Activated T-cell treated with anti-CD3 and anti-CD28 coated beads for 4 hours (primary cell): ENCODE data around the gene SATB1.
A peak's percentile ranks its signal among the peaks of the same experiment; 100 is the strongest.

ENCODE experiments used
- DNase-seq: peaks from one replicate; pipeline ENCODE4 v3.0.0-alpha.2; 2020

SATB1 gene

GRCh38 chr3:18396428-18396827 is 28.7 kb downstream of the SATB1 start:
- DNase-seq, result no peak

DNA sequence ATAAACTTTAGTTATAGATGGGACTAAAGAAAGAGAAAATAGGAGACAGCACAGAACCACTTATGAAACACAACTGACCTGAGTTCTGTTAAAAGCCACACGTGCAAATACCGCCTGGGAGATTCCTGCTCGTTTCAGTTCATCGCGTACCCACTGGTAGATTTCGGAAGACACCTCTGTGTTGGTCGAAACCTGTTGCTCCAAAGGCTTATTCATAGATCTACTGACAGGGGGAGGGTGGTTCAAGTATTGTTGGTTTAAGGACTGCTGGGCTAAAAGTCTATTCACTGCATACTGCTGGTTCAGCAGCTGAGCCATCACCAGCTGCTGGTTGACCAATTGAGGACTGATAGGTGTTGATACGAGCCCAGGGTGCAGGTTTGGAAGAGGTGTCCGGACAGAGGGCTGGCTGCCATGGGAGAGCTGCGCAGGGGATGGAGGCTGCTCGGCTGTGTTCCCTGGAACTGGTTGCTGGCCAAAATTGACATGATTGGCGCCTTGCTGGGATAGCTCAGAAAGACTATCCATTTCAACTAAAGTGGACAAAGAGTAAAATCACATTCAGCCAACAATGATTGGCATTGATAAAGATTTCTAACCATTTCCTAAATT is 30.6 kb downstream of the SATB1 start:
- DNase-seq, result no peak

- DNase-seq, result no peak
Observed at GRCh38 chr3:18393906-18394305, 31.2 kb downstream of the SATB1 start.

DNA sequence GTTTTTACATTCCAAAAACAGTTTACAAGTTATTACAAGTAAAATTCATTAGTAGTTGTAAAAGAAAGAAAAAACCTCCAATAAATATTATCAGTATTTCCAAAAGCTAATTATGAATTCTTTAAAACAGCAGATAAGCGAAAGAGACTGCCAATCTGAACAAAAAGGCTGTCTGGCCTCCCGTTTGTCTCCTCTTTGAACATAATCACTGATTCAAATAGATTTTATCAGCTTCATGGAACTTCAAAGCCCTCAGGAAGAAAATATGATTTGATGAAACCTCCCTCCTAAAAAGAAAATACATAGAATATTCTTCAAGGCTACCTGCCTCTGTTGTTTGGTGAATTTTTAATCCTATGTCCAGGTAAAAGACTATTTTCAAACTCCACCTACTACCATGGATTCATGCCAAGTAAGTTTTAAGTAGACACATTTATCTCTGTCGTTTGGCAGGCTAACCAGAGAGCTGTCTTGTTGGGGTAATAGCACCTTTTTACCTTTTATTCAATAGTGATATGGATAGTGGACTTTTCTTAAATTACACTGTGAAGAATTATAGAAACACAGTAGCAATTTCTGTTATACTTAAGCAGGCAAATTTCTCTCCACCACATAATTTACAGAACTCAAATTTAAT is 35.0 kb downstream of the SATB1 start:
- DNase-seq, result no peak

- DNase-seq, result peak; percentile 25
Observed at GRCh38 chr3:18389108-18389733, 35.9 kb downstream of the SATB1 start.

- no peak for DNase-seq
Observed at GRCh38 chr3:18386274-18386890, 38.8 kb downstream of the SATB1 start.

DNA sequence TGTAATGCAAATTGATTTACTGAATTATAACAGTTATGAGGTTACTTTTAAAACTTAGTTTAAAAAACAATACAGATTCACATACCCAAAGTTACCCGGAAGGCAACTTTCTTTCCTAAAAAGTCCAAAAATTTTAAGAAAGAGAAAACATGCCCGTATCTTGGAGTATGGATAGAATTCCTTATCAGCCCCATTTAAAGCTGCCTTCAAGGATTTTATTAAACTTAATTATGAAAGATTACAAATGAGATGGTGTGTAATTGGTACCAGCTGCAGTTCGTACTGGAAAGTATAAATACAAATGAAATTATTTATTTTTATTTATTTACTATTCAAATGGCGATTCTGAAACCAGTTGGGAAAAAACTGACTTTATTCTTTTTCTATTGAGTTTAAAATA is 39.4 kb downstream of the SATB1 start:
- DNase-seq, result no peak

GRCh38 chr3:18382760-18383369 is 42.3 kb downstream of the SATB1 start:
- no peak for DNase-seq

DNA sequence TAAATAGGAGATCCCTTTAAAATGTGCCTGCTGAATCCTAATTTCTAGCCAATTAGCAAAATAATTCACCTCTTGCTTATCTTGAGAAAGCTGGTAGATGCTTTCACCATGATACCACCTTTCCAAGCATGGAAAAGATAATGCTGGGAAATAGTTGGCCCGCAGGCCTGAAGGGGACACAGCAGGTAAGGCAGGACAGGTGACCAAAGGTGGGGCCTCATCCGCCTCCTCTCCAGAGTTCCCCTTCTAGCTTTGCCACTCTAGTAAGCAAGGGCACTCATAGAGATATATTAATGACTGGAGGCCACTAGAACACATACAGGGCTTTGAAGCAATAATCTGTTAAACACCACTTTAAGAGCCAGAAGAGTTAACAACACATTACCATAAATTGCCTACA is 45.5 kb downstream of the SATB1 start:
- no peak for DNase-seq

GRCh38 chr3:18378218-18378617 is 46.9 kb downstream of the SATB1 start:
- DNase-seq, result no peak

GRCh38 chr3:18376682-18377081 is 48.5 kb downstream of the SATB1 start:
- DNase-seq, result no peak

DNA sequence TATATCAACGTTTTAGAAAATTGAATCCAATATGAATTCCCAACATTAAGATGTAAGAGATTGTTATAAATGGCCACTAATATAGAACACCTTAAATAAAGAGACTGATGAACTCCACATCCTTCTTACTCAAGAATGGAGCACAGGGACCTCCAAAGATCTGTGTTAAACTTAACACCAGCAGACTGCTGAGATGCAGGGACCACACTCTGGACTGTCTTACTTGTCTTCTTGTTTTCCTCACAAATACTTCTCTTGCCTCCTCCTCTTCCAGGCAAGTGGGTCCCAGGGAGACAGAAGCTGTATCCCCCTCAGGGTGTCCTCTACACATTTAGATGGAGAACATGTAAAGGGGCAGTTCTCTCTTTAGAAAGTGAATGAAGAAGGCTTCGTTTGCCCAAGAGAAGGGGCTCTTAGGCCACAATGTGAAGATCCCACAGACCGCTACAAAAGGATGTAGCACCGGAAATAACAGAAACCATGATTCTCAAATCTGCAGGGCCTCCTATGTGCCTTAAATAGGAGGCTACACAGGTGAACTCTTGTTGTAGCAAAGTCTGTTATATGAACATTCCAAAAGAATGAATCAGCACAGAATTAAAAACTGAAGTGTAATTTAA is 52.2 kb downstream of the SATB1 start:
- DNase-seq, result no peak

GRCh38 chr3:18370672-18371071 is 54.5 kb downstream of the SATB1 start:
- no peak for DNase-seq

DNA sequence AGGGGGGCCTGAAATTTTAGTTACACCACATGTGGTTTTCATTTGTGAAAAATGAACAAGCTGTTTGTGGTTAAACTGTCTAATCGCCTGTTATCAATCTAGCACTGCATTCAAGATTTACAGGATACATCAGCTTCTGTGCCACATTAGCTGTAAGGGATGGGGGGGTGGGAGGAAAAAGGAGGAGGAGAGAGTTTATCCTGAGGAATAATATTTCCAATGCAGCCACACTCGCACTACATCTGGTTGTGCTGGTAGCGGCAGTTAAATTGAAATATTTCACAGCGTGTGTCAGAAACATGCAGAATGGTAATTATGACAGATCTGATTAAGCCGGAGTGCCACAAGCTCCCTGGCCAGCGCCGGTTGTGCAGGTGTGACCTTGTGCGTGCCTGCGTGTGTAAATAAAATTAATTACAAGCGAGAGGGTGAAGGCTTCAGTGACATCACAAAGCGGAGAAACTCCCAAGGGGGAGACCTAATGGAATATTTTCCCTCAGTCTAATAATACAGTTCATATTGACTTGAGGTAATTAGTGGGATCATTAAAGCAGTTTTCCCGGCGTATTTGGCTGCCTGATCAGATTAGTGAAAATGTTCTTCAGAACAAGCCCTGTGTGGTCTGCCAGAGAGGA is 55.5 kb downstream of the SATB1 start:
- DNase-seq, result no peak

GRCh38 chr3:18366258-18366657 is 58.9 kb downstream of the SATB1 start:
- DNase-seq, result no peak

DNA sequence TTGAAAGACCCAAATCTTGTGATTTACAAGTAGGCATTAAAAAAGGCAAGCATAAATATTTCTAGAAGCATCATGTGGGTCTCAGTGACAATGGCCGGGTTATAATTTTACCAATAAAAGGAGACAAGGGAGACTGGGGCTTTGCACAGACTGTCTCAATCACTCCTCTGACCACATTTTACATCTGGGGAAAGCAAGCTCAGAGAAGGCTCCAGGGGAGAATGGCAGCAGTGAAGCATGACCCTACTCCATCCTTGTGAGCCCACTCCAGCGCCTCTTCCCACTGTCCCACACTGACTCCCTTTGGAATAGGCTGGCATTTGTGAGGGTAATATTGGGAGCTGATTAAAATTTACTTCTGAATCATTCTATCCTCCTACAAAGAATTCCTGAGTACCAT is 61.8 kb downstream of the SATB1 start:
- DNase-seq, result no peak

DNA sequence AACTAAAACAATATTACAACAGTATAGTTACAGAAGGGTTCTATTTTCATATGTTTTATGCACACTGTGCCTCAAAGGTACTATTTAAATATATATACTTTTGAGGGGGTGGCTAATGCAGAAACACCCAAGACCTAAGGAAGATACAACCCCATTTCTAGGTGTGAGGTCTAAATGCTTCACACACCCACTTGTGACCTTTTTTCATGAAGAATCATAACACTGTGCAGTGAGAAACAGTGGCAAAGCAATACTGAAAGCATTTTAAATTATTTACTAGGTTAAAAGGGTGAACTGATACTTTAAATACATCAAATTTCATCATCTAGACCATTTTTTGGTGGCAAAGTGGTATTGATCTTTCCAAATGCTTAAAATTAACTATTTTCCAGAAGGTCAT is 67.4 kb downstream of the SATB1 start:
- DNase-seq, result no peak

DNA sequence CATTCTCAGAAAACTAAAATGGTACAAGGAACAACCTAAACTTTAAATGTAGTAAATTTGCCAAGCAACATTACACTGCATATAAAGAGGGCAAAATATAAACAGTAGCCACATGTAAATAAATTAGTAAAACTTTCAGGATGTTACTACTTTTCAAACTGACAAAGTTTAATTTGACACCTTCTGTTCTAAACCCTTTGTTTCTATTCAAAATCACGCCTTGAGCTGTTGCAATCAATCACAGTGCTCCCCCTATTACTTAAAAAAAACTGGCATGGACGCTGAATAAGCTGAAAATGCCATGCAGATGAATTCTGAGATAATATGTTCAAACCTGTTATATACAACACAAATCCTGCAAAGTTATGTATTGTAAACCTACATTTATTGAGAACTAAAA is 69.3 kb downstream of the SATB1 start:
- no peak for DNase-seq

- no peak for DNase-seq
Observed at GRCh38 chr3:18354701-18355100, 70.4 kb downstream of the SATB1 start.

GRCh38 chr3:18351823-18352744 is 73.1 kb downstream of the SATB1 start:
- no peak for DNase-seq

GRCh38 chr3:18351069-18351628 is 74.0 kb downstream of the SATB1 start:
- DNase-seq, result no peak
